ENCODE results near the gene TUBA1C. TPM values are rescaled to one million over a fixed set of nuclear protein-coding genes. Genes with fewer than 3 reads are reported as not detected.

TUBA1C gene
- total and polyA plus RNA-seq, 2 of the 4 experiments (the other 2 are of a cell fraction) = 1,420 to 2,555 TPM

- H2AFZ ChIP-seq (replicated peaks; ENCODE audit: low read length, poor library complexity) = no peak overlapping the region
- peak; percentile 33 for ATAC-seq (ENCODE audit: low read depth)
- CTCF ChIA-PET = interaction anchor here (1.0 to 2.3 kb wide), 4 partner anchors 8 to 226 kb away, joined by 3 to 7 read pairs (median 4); partner anchors contain the start of gene DNAJC22
Observed at GRCh38 chr12:49287876-49288275, 23.0 kb downstream of the TUBA1C start.

More at GRCh38 chr12:49287876-49288275, 23.0 kb downstream of the TUBA1C start:
- Histone ChIP-seq H4K91ac (ENCODE audit: insufficient read depth, low read depth, low read length) (no peak overlapping the region), H3K27me3 (ENCODE audit: control insufficient read depth, insufficient read depth, low read length) (peaks cover 14% of the 10 kb centered on the region), H3K9me3 (ENCODE audit: control insufficient read depth, insufficient read depth, low read length) (peaks cover 3% of the 10 kb centered on the region), H4K20me1 (ENCODE audit: insufficient read depth, low read length) (no peaks in the 10 kb centered on the region), H4K5ac (ENCODE audit: low read depth, low read length) (no peak overlapping the region), H3K4me1 (ENCODE audit: control insufficient read depth, insufficient read depth, low read length) (no peaks in the 10 kb centered on the region), H3K4ac (ENCODE audit: low read depth, low read length) (no peak overlapping the region), H3K14ac (replicated peaks; ENCODE audit: low read depth, low read length) (no peak overlapping the region), H3K79me1 (ENCODE audit: low read depth in 1 of 2, low read length in 2 of 2) (no peaks in the 10 kb centered on the region), H3K4me2 (ENCODE audit: low read depth, low read length) (no peak overlapping the region), H2BK15ac (ENCODE audit: low read depth, low read length) (no peak overlapping the region), H3K36me3 (ENCODE audit: control insufficient read depth, insufficient read depth, low read length) (no peaks in the 10 kb centered on the region), H3K18ac (ENCODE audit: low read depth, low read length) (no peak overlapping the region), H3K4me3 (ENCODE audit: insufficient read depth, low read depth, low read length) (no peak overlapping the region), H2BK120ac (ENCODE audit: low read depth, low read length) (no peak overlapping the region), H3K9ac (ENCODE audit: low read depth, low read length) (no peak overlapping the region), H2AK5ac (ENCODE audit: low read depth, low read length) (no peak overlapping the region), H3K56ac (ENCODE audit: extremely low read depth, insufficient read depth, low read length) (no peak overlapping the region), H3K23ac (ENCODE audit: low read depth, low read length) (no peak overlapping the region), H2AK9ac (replicated peaks; ENCODE audit: low read depth, low read length, poor library complexity) (no peak overlapping the region), H3K9me1 (ENCODE audit: insufficient read depth, low read length) (no peaks in the 10 kb centered on the region), H3K27ac (ENCODE audit: insufficient read depth, low read length) (no peak overlapping the region), H4K8ac (ENCODE audit: low read depth in 2 of 2, low read length in 2 of 2) (no peak overlapping the region), H2BK5ac (ENCODE audit: low read depth, low read length, poor library complexity, severe bottlenecking) (no peak overlapping the region), H2BK20ac (ENCODE audit: low read depth, low read length) (no peak overlapping the region)
- no CpG with 5 or more reads among the region's 6 CpGs for WGBS, 2 experiments (ENCODE audit: extremely low coverage in 2 of 2, insufficient read length in 1 of 2)
- BruUV-seq (replicated peaks) = no TSS peak
- DNase-seq = no peak
- dilution Hi-C loops (cut with HindIII; ENCODE audit: low sequenced_read_pairs, unreplicated experiment) (no loop called here), in situ Hi-C loops (cut with MboI; ENCODE audit: low sequenced_read_pairs) (no loop called here), intact Hi-C loops (cut with micrococcal nuclease) (loop anchor here (1.0 to 2.0 kb wide), 4 partner anchors 49 to 293 kb away; partner anchors contain the start of gene C1QL4)
- POLR2A ChIA-PET (ENCODE audit: unreplicated experiment) = no interaction called here
- no peak for TF ChIP-seq RCOR1 (IDR thresholded peaks at IDR 0.05; ENCODE audit: insufficient replicate concordance, low read length)
- no peak for TF ChIP-seq CEBPB (IDR thresholded peaks at IDR 0.05; ENCODE audit: low read depth, low read length)
- TF ChIP-seq USF2 (IDR thresholded peaks at IDR 0.05; ENCODE audit: low read depth, low read length) = no peak
- TF ChIP-seq MXI1 (IDR thresholded peaks at IDR 0.05; ENCODE audit: borderline replicate concordance, low read depth, low read length) = no peak
- no peak for TF ChIP-seq RAD21 (IDR thresholded peaks at IDR 0.05; ENCODE audit: low read length)
- no peak for TF ChIP-seq CHD1 (IDR thresholded peaks at IDR 0.05; ENCODE audit: low read depth, low read length)
- TF ChIP-seq MAFK (IDR thresholded peaks at IDR 0.05; ENCODE audit: low read depth, low read length) = no peak
- no peak for TF ChIP-seq FOS (IDR thresholded peaks at IDR 0.05; ENCODE audit: low read depth, low read length)
- no peak for TF ChIP-seq POLR2A (IDR thresholded peaks at IDR 0.05; ENCODE audit: low read depth, low read length)
- no peak for TF ChIP-seq RFX5 (IDR thresholded peaks at IDR 0.05; ENCODE audit: low read depth, low read length)
- TF ChIP-seq CTCF (conservative IDR thresholded peaks at IDR 0.05; ENCODE audit: low read depth, low read length) = no peak
- TF ChIP-seq BHLHE40 (IDR thresholded peaks at IDR 0.05; ENCODE audit: low read depth, low read length) = no peak
- no peak for TF ChIP-seq NFE2L2 (IDR thresholded peaks at IDR 0.05; ENCODE audit: low read depth, low read length)

All from IMR-90 (cell line).